Activated CD4-positive, CD25-positive, alpha-beta regulatory T cell treated with anti-CD3 and anti-CD28 coated beads, Interleukin-2, amount 50 U/mL, for 16 hours (primary cell): Measurements from ENCODE around the gene GREB1.

Experiments used
- DNase-seq: peaks from one replicate; pipeline ENCODE4 v3.0.0-alpha.2; 2020; ENCODE audit warnings: low read depth, low spot score

GREB1 gene

GRCh38 chr2:11665510-11666362, 131.9 kb downstream of the GREB1 start:
- DNase-seq: no peak

GRCh38 chr2:11667194-11667593, 133.3 kb downstream of the GREB1 start:
- DNase-seq: no peak

GRCh38 chr2:11667866-11668637, 134.2 kb downstream of the GREB1 start:
- no peak for DNase-seq

GRCh38 chr2:11669454-11670291, 135.8 kb downstream of the GREB1 start, which contains the start of gene NTSR2:
Gene NTSR2, minus strand, starts transcription at chr2:11670195. Its CDS starts 66 bp downstream, at chr2:11670129.
- DNase-seq: no peak

- DNase-seq: no peak
Measured at GRCh38 chr2:11672407-11672806, 138.6 kb downstream of the GREB1 start.

- no peak for DNase-seq
Measured at GRCh38 chr2:11674983-11675382, 141.1 kb downstream of the GREB1 start.

- no peak for DNase-seq
Measured at GRCh38 chr2:11675423-11676112, 141.7 kb downstream of the GREB1 start.

DNA sequence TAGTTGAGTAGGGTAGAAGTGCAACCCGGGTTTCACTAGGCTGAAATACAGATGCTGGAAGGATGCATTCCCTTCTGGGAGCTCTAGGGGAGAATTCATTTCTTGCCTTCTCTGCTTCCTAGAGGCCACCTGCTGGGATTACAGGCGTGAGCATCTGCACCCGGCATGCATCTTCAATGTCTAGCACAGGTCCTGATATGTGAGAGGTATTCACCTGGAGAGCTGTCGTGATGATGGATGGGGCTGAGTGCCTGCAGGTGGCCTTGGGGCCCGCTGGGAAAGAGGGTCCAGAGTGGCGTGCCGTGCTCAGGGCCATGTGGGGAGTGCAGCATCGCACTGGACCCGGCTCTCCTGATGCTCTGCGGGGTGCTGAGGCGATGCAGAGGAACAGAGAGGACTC, 142.8 kb downstream of the GREB1 start:
- no peak for DNase-seq

DNA sequence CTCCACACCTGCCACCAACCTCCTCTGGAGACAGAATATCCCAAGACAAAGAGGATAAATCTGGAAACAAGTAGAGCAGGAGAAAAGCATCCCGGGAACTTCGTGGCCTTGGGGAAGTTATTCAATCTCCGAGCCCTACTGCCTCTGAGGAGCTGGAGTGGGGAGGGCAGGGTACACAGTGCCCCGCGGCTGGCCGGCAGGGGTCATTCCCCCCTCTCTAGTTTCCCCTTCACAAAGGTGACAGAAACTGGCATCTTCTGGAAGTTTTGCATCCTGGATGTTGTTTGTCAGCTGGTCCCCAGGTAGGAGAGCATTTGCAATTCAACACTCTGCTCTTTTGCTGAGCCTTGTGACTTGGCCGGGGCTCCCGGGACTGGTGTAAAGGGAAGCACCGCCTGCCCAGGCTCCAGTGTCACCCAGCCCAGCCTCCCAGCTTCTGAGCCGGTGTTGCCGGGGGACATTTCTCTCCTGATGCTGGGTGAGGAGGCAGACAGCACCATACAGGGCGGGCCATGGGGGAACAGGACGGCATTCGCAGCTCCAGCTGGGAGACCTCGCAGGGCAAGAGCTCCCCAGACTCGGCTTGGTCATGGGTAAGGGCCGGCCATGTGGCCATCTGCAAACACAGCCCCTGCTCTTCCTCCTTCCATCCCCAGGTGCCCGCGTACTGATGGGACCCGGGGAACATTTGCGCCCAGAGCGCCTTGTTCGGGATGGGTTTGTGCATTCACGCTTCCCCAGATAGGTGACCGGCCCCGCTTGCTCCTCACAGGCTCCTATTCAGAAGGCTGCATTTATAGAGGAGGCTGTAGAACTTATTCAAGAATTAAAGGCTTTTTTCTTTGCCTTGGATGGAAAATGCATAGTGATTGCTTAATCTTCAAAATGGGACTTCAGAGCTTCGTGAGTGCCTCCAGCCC, 143.6 kb downstream of the GREB1 start:
- DNase-seq: no peak

DNA sequence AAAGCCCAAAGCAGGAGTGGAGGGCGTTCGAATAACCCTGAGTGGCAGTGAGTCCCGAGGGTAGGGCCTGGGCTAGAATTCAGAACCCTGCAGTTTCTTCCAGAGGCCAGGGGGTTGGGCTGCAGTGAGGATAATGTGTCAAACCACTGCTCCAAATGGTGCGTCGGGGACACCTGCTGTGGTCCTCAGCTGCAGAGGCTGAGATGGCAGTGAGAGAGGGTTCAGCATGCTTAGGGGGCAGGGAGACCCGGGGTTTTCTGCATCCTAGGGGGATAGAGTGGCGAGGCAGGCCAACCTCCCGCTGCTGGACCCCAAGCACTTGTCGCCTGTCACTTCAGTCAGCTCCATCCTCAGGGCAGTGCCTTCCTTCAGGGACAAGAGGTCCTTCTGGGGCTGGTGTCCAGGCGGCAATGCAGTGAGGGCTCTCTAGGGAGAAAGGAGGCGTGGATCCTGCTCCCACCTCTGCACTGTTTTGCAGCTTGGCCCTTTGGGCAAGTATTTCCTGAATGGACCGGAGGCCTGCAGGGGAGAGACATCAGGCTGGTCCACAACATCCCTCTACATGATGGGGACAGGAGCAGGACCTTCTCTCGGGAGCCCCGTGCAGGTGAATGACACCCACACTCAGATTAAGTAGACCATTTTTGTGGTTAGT, 144.6 kb downstream of the GREB1 start:
- DNase-seq: no peak

GRCh38 chr2:11679016-11679415, 145.2 kb downstream of the GREB1 start:
- no peak for DNase-seq

DNA sequence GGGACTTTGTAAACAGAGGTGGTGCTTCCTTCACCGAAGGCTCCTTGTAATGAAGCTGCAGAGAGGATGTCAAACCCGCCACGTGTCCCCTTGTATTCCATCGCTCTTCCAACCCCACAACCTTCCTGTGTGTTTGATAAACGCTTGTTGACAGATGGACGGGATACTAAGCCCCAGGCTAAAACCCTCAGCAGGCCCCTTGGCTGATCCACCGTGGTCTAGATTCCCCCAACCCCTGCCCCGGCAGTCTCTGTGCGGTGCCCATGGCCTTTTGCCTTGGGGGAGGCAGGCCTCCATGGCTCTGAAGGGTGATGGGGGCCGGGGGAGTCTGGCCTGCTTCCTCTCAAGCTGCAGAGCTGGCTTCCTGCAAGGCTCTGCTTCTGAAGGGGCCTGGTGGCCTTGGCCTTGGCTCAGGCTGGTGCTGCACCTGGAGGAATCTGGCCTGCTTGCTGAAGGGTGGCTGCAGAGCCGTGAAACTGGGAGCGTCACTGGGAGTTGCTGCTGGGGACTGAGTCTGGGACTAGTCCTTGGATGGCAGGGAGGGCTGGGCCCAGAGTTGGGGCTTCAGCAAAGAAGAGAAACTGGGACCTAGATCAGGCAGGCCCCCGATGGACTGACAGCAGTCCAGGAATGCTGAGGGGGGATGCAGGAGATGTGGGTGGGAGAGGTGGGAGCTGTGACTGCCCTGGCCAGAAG, 145.8 kb downstream of the GREB1 start:
- no peak for DNase-seq

GRCh38 chr2:11680182-11680900, 146.5 kb downstream of the GREB1 start:
- no peak for DNase-seq

- DNase-seq: no peak
Measured at GRCh38 chr2:11680901-11681721, 147.3 kb downstream of the GREB1 start.

- no peak for DNase-seq
Measured at GRCh38 chr2:11681722-11682589, 148.1 kb downstream of the GREB1 start.

DNA sequence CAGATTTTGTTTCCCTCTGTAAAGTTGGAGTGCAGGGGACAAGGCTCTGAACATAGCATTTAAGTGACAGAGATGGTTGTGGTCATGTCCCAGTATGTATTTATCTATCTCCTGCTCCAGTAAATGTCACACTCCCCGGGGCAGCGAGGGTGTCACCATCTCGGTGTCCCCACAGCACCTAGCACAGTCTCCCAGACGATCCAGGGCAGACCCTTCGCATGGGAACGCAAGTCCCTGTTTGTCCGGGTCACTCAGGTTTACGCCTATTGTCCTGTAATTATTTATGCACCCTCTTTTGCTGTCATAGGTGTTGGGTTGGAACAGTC, 148.7 kb downstream of the GREB1 start:
- no peak for DNase-seq

- no peak for DNase-seq
Measured at GRCh38 chr2:11683476-11683875, 149.6 kb downstream of the GREB1 start.
